ENCODE measurements around the gene TMEM203. TPM values are rescaled to one million over a fixed set of nuclear protein-coding genes. Genes with fewer than 3 reads are reported as not detected.
A peak's percentile ranks its signal among the peaks of the same experiment; 100 is the strongest.
"Not testable (repeated sequence)": the region's sequence is repeated elsewhere in the genome, so short reads cannot be mapped to it uniquely, and the experiment has no call there.

Gene TMEM203
- total RNA-seq, 4 donors from 2014 or later, result 21.6 to 29.1 (median 27.1) TPM

DNA sequence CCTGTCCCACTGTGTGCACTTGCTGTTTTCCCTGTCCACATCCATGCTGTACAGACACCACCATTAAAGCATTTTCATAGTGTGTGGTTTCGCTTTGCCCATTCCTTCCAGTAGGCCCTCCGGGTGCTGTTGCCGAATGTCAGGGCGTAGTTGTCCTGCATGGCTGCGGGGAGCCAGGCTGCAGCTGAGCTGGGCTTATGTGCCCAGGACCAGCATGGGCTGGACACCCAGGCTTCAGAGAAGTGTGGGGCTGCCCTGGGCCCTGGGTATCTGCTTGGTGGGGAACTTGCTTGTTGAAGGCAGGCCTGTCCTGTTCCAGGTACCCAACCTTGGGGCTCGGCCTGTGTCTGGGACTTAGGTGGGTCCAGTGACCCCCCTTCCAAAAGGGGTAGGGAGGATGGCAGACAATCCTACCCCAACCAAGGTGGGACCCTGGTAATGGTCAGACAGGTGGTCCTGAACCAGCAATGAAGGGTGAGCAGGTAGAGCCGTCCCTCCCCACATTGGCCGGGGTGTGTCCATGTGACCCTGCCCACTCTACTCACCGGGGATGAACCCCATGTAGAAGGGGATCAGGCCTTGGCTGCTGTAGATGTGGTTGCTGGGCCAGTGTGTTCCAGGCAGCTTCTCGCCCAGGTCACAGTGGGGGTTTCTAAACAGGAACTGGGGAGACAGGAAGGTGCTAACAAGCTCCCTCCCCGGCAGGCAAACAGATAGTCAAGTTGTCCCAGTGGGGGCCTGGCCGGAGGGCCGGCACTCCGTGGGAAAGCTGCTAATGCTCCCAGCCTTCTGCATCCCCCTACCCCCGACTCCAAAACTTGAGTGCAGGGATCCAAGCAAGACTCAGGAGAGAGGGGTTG is 38.4 kb upstream of the TMEM203 start:
- no peak for DNase-seq (ENCODE audit: low spot score)
- no peak for ATAC-seq (ENCODE audit: low FRiP score)
- TF ChIP-seq, protein P1, sequence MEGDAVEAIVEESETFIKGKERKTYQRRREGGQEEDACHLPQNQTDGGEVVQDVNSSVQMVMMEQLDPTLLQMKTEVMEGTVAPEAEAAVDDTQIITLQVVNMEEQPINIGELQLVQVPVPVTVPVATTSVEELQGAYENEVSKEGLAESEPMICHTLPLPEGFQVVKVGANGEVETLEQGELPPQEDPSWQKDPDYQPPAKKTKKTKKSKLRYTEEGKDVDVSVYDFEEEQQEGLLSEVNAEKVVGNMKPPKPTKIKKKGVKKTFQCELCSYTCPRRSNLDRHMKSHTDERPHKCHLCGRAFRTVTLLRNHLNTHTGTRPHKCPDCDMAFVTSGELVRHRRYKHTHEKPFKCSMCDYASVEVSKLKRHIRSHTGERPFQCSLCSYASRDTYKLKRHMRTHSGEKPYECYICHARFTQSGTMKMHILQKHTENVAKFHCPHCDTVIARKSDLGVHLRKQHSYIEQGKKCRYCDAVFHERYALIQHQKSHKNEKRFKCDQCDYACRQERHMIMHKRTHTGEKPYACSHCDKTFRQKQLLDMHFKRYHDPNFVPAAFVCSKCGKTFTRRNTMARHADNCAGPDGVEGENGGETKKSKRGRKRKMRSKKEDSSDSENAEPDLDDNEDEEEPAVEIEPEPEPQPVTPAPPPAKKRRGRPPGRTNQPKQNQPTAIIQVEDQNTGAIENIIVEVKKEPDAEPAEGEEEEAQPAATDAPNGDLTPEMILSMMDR (IDR thresholded peaks at IDR 0.05), result no peak

DNA sequence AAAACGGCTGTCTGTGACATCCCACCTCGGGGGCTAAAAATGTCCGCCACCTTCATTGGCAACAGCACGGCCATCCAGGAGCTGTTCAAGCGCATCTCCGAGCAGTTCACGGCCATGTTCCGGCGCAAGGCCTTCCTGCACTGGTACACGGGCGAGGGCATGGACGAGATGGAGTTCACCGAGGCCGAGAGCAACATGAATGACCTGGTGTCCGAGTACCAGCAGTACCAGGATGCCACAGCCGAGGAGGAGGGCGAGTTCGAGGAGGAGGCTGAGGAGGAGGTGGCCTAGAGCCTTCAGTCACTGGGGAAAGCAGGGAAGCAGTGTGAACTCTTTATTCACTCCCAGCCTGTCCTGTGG is 37.8 kb upstream of the TMEM203 start:
- not testable (repeated sequence) for ATAC-seq (ENCODE audit: low FRiP score); DNase-seq (ENCODE audit: low spot score)

DNA sequence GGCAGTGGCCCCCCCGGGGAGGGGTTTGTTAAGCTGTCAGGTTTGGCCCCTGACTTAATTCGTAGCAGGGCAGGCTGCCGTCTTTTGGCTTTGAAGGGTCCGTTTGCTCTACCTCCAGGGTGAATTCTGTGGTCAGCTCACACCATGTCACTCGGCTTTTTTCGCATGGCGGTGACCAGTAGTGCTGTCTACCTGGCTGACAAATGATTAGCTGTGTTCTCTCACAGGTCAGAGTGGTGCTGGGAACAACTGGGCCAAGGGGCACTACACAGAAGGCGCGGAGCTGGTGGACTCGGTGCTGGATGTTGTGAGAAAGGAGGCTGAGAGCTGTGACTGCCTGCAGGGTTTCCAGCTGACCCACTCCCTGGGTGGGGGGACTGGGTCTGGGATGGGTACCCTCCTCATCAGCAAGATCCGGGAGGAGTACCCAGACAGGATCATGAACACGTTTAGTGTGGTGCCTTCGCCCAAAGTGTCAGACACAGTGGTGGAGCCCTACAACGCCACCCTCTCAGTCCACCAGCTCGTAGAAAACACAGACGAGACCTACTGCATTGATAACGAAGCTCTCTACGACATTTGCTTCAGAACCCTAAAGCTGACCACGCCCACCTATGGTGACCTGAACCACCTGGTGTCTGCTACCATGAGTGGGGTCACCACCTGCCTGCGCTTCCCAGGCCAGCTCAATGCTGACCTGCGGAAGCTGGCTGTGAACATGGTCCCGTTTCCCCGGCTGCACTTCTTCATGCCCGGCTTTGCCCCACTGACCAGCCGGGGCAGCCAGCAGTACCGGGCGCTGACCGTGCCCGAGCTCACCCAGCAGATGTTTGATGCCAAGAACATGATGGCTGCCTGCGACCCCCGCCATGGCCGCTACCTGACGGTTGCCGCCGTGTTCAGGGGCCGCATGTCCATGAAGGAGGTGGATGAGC is 37.1 kb upstream of the TMEM203 start:
- TF ChIP-seq, protein P1 (IDR thresholded peaks at IDR 0.05), result no peak
- DNase-seq (ENCODE audit: low spot score), result no peak
- ATAC-seq (ENCODE audit: low FRiP score), result no peak

DNA sequence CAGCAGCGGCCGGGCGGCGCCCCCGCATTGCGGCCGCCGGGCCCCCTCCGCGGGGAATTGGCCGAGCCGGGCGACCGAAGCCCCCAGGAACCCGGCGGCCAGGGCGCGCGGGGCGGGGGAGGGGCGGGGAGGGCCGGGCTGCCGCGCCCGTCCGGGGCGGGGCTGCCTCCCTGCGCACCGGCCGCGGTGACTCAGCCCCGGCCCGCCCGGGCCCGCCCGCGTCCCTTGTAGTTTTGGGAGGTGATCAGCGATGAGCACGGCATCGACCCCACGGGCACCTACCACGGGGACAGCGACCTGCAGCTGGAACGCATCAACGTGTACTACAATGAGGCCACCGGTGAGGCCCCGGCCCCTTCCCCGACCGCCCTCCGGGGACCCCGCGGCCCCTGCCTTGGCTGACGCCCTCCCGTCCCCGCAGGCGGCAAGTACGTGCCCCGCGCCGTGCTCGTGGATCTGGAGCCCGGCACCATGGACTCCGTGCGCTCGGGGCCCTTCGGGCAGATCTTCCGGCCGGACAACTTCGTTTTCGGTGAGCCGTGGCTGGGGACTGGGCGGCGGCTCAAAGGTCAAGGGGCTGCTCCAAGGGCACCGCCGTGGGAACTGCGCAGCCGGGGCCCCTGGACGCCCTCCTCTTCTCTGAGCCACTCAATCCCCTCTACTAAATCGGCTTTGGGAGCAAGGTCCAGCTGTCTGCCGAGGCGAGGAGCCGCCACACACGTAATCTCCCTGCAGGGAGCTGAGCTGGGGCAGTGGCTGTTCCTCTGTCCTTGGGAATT is 36.2 kb upstream of the TMEM203 start:
- ATAC-seq (ENCODE audit: low FRiP score) (peak; percentile 39), DNase-seq (ENCODE audit: low spot score) (peak; percentile 36)
- TF ChIP-seq, protein P1 (IDR thresholded peaks at IDR 0.05), result no peak

DNA sequence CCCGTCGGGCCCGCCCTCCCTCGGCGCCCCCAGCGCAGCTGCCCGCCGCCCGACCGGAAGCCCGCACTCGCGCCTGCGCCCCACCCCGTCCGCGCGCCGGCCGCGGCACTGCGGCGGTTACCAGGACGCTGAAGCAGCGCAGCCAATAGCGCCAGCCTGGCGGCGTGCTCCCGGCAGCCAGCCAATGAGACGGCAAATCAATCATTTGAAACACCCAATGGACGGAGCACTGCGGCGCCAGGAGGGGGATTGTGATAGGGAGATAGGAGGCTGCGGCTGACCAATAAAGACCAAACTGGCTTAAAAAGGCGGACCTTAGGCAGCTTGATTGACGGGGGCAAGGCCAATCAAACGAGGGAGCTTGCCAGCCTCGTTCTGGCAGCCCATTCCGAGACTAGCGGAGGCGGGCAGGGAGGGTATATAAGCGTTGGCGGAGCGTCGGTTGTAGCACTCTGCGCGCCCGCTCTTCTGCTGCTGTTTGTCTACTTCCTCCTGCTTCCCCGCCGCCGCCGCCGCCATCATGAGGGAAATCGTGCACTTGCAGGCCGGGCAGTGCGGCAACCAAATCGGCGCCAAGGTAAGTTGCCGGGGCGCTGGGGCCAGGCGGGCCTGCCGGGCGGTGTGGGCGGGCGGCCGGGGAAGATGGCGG is 35.5 kb upstream of the TMEM203 start, which contains the start of gene TUBB4B:
Gene TUBB4B, plus strand, starts transcription at position 447 of the 649 bp plus-strand sequence. Its CDS starts 74 bp downstream, at position 521.
- TF ChIP-seq, protein P1 (IDR thresholded peaks at IDR 0.05), result no peak
- peak; percentile 86 for ATAC-seq (ENCODE audit: low FRiP score)
- DNase-seq (ENCODE audit: low spot score), result peak; percentile 86

DNA sequence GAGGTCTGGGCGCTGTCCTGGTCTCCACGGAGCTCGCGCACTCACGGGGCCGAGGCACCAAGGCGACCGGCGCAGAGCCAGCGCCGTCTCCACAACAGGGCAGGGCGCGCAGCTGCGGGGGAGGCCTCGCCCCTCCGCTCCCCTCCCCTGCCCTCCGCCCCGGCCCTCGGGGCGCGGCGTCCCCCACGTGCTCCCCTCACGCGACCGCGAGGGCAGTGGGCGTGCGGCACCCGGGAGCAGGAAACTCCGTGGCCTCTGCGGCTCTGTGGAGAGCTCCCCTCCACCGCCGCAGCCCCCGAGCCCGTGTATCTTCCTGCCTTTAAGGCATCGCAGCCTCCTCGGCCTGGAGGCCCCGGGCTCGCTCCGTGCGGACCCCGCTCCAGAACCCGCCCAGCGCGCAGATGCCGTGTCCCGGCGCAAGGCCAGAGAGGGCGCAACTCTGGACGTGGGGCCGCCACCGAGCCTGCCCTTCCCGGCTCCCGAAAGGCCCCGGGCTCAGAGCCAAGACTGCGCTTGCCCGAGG is 34.9 kb upstream of the TMEM203 start:
- ATAC-seq (ENCODE audit: low FRiP score) (peak; percentile 28), DNase-seq (ENCODE audit: low spot score) (peak; percentile 32)
- TF ChIP-seq, protein P1 (IDR thresholded peaks at IDR 0.05), result no peak

DNA sequence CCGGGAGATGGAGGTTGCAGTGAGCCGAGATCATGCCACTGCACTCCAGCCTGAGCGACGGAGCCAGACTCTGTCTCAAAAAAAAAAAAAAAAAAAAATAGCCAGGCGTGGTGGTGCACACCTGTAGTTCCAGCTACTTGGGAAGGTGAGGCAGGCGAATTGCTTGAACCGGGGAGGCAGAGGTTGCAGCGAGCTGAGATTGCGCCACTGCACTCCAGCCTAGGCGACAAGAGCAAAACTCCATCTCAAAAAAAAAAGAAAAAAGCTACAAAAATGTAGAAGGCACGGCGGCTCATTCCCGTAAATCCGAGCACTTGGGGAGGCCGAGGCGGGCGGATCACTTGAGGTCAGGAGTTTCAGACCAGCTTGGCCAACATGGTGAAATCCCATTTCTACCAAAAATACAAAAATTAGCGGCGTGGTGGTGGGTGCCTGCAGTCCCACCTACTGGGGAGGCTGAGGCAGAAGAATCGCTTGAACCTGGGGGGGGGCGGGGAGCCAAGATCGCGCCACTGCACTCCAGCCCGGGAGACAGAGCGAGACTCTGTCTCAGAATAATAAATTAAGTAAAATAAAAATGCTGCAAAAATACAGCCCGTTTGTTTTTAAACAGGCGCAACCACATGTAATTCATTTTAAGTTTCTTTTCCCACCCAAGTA is 34.2 kb upstream of the TMEM203 start:
- not testable (repeated sequence) for DNase-seq (ENCODE audit: low spot score); ATAC-seq (ENCODE audit: low FRiP score)

Data from omental fat pad (tissue), 4 donors.